Esophagus squamous epithelium (tissue), 5 donors: ENCODE measurements around the gene ASXL3. TPM values are rescaled to one million over a fixed set of nuclear protein-coding genes. Genes with fewer than 3 reads are reported as not detected.

Source experiments
- DNase-seq: peaks from one replicate; lab custom pipeline; 2025; lab: John Stamatoyannopoulos, UW
- H3K27ac ChIP-seq, 4 donors: fragments of 200-600 bp; sonication (generic); one replicate each; pipeline ENCODE4 v1.5.1; 2016 to 2019; ENCODE audit warnings: mild to moderate bottlenecking in 1 of 4
- H3K27me3 ChIP-seq, 4 donors: fragments of 200-600 bp; sonication (generic); 1 replicate in 3 of 4; 2 replicates in 1 of 4; pipeline versions ENCODE4 v1.5.1 to v1.6.0; 2017 to 2021; ENCODE audit warnings: antibody characterized with exemption in 1 of 4
- H3K36me3 ChIP-seq, 3 donors: fragments of 200-600 bp; sonication (generic); one replicate each; pipeline ENCODE4 v1.5.1; 2016 to 2019
- H3K4me1 ChIP-seq, 3 donors: fragments of 200-600 bp; sonication (generic); one replicate each; pipeline ENCODE4 v1.5.1; 2017 to 2019
- H3K4me3 ChIP-seq, 4 donors: fragments of 200-600 bp; sonication (generic); 1 replicate in 3 of 4; 2 replicates in 1 of 4; pipeline ENCODE4 v1.5.1; 2016 to 2019; ENCODE audit warnings: mild to moderate bottlenecking in 2 of 4, moderate library complexity in 1 of 4
- H3K9me3 ChIP-seq, 3 donors: fragments of 200-600 bp; sonication (generic); one replicate each; pipeline ENCODE4 v1.5.1; 2016 to 2019
- POLR2A ChIP-seq, 4 donors: fragments of 450-650 bp; IDR thresholded peaks; one replicate each; pipeline ENCODE4 v1.6.1; 2017; ENCODE audit warnings: antibody characterized with exemption in 4 of 4, mild to moderate bottlenecking in 4 of 4, moderate library complexity in 3 of 4
- WGBS, 2 donors: methylation state at CpG; one replicate each; pipeline ENCODE4 v1.1.5; 2018; 5-methylcytosine and 5-hydroxymethylcytosine counted together
- intact Hi-C: fragments of 100-400 bp; cut with DNase I; formaldehyde crosslinking; loops from one replicate; pipeline ENCODE4 v1.15.0; 2022
- total RNA-seq, 4 donors: library from RNA; depleted of rRNA; stranded (reverse); fragments of >200 nt; gene quantifications; one replicate each; pipeline ENCODE4 v1.1.0, GENCODE V29; 2016
- TF ChIP-seq, protein P1 (sequence below), 6 experiments: fragments of 450-650 bp in 4 of 6; fragments of 200-600 bp in 2 of 6; sonication (generic) in 2 of 6; IDR thresholded peaks; one replicate each; pipeline ENCODE4 v1.5.1; 2016 to 2019; ENCODE audit warnings: antibody characterized with exemption in 6 of 6, mild to moderate bottlenecking in 4 of 6, moderate library complexity in 4 of 6
- donor health status: DM: yes; HTN: yes; CAD: no.

ASXL3 gene
- total RNA-seq, 4 donors from 2014 or later, result 0.18 to 0.57 (median 0.18) TPM; not detected in 1

DNA sequence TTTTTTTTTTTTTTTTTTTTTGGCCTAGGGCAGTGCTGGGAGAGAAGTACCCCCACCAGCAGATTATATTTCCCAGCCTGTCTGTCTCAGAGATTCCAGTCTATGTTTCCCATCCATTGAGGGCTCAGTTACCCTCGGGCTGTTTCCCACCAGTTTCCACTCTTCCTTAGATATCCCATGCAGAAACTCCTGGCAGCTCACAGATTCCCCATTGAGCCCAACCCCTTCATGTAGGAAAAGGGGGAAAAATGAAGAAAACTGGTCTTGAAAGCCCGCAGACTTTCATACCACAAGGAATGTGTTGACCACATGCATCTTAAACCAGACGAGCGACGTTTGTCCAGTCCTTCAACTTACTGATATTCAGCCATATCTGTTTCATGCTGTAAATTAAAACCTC is 15.2 kb downstream of the ASXL3 start:
- Histone ChIP-seq H3K27me3 (no peaks in the 10 kb centered on the region), H3K4me3 (no peak overlapping the region), H3K36me3 (no peaks in the 10 kb centered on the region), H3K27ac (no peak overlapping the region), H3K4me1 (no peaks in the 10 kb centered on the region), H3K9me3 (no peaks in the 10 kb centered on the region)
- intact Hi-C loops, result no loop called here
- no peak for DNase-seq
- 88% methylated on average over 5 of the region's 5 CpGs for WGBS, 2 donors
- no peak for TF ChIP-seq POLR2A (IDR thresholded peaks at IDR 0.05)
- TF ChIP-seq, protein P1, sequence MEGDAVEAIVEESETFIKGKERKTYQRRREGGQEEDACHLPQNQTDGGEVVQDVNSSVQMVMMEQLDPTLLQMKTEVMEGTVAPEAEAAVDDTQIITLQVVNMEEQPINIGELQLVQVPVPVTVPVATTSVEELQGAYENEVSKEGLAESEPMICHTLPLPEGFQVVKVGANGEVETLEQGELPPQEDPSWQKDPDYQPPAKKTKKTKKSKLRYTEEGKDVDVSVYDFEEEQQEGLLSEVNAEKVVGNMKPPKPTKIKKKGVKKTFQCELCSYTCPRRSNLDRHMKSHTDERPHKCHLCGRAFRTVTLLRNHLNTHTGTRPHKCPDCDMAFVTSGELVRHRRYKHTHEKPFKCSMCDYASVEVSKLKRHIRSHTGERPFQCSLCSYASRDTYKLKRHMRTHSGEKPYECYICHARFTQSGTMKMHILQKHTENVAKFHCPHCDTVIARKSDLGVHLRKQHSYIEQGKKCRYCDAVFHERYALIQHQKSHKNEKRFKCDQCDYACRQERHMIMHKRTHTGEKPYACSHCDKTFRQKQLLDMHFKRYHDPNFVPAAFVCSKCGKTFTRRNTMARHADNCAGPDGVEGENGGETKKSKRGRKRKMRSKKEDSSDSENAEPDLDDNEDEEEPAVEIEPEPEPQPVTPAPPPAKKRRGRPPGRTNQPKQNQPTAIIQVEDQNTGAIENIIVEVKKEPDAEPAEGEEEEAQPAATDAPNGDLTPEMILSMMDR (IDR thresholded peaks at IDR 0.05), result no peak

DNA sequence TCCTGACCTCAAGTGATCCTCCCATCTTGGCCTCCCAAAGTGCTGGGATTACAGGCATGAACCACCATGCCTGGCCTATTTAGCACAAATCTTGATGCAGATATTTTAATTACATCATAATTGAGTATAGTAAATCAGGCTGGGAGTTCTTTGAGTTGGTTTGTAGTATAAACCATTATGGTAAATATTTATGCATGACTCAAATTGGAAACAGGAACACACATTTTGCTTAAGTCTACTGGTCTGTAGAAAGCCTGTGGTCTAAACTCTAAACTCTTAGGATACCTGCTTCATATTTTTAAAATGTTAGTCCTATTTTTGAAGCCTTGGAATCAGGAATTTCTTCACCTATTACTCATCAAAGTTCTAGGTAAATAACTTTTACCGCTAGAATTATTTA is 16.8 kb downstream of the ASXL3 start:
- no peak for TF ChIP-seq POLR2A (IDR thresholded peaks at IDR 0.05)
- TF ChIP-seq, protein P1 (IDR thresholded peaks at IDR 0.05), result no peak
- H3K4me3 ChIP-seq, result no peak overlapping the region
- no peak overlapping the region for H3K27ac ChIP-seq
- intact Hi-C loops, result no loop called here
- no peaks in the 10 kb centered on the region for H3K4me1 ChIP-seq
- no peaks in the 10 kb centered on the region for H3K36me3 ChIP-seq
- H3K27me3 ChIP-seq, result no peaks in the 10 kb centered on the region
- no peak for DNase-seq
- no peaks in the 10 kb centered on the region for H3K9me3 ChIP-seq
- WGBS, 2 donors, result 33 to 67% methylated on average over 1 of the region's 1 CpG

DNA sequence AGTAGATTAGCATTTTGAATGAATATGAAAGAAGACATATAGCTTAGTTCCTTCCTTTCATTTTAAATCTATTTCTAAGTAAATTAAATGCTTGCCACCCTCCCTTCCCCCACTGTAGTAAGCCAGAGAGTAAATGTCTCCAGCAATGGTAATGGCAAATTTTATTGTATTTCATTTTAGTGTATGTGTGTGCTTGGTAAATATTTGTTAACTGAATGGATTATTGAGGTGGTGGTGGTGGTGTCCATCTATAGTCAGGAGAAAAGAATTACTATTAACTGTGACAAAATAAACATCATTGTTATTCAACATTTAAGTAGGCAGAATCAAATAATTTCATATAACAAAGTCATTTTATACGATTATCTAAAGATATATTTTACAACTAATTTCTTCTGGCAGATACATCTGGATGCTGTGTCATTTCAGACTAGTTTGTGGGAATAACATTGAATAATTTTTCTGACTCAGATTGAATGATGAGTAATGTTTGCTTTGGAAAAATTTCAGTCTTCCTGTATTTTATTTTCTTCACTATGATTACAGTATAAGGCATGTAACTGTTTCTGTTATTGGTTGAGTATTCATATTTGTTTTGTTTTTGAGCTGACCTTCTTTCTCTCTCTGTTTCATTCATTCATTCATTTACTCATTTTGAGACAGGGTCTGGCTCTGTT is 18.3 kb downstream of the ASXL3 start:
- TF ChIP-seq POLR2A (IDR thresholded peaks at IDR 0.05), result no peak
- TF ChIP-seq, protein P1 (IDR thresholded peaks at IDR 0.05), result no peak
- Histone ChIP-seq H3K27ac (no peak overlapping the region), H3K9me3 (no peaks in the 10 kb centered on the region), H3K4me1 (no peaks in the 10 kb centered on the region), H3K4me3 (no peak overlapping the region), H3K36me3 (no peaks in the 10 kb centered on the region), H3K27me3 (no peaks in the 10 kb centered on the region)
- no peak for DNase-seq
- whole genome bisulfite sequencing, 2 donors, result 27 to 36% methylated on average over 1 of the region's 1 CpG
- intact Hi-C loops, result no loop called here

DNA sequence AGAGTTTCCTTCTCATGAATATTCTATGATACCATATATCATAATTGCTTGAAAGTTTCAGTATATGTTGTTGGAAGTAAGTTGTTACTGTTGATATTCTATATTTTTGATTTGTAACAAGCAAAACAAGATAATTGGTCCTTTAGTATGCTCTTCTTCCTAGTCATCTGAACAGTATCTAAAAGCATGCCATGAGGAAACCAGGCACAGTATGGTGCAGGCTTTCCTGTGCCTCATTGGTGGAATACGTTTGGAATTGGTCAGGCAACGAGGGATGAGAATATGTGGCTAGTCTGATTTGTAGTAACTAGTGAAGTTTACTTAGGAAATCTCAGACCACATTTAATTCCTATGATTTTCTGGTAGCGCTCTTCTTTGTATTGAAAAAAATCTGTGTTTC is 22.8 kb downstream of the ASXL3 start:
- 67 to 81% methylated on average over 3 of the region's 3 CpGs for WGBS, 2 donors
- Histone ChIP-seq H3K27me3 (no peaks in the 10 kb centered on the region), H3K9me3 (no peaks in the 10 kb centered on the region), H3K27ac (no peak overlapping the region), H3K36me3 (no peaks in the 10 kb centered on the region), H3K4me1 (no peaks in the 10 kb centered on the region), H3K4me3 (no peak overlapping the region)
- intact Hi-C loops, result no loop called here
- no peak for DNase-seq
- TF ChIP-seq POLR2A (IDR thresholded peaks at IDR 0.05), result no peak
- TF ChIP-seq, protein P1 (IDR thresholded peaks at IDR 0.05), result no peak

DNA sequence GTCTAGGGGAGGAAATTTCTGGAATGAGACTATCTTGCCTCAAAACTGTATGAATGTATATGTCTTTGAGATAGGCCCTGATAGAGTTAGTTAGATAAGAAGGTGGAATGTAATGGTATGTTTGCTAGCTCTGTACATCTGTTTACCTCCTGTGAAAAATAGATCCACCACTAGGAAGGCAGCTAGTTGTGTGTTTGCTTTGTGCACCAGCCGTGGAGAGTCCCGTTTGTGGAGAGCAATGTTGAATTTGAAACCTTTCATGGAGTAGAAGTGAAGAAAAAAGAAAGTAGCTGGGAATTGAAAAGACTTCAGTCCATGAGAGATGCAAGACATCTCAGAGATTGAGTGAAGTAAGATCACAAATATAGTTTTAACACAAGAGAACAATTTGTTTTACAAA is 25.4 kb downstream of the ASXL3 start:
- Histone ChIP-seq H3K27ac (no peak overlapping the region), H3K9me3 (no peaks in the 10 kb centered on the region), H3K27me3 (no peaks in the 10 kb centered on the region), H3K4me3 (no peak overlapping the region), H3K4me1 (no peaks in the 10 kb centered on the region), H3K36me3 (no peaks in the 10 kb centered on the region)
- intact Hi-C loops, result no loop called here
- 44% methylated on average over 2 of the region's 2 CpGs for WGBS, 2 donors
- TF ChIP-seq, protein P1 (IDR thresholded peaks at IDR 0.05), result no peak
- no peak for TF ChIP-seq POLR2A (IDR thresholded peaks at IDR 0.05)
- no peak for DNase-seq
